ENCODE measurements around the gene GPR52.
"Not testable (repeated sequence)": the region's sequence is repeated elsewhere in the genome, so short reads cannot be mapped to it uniquely, and the experiment has no call there.

Gene GPR52

GRCh38 chr1:174447866-174448530 is at the start of gene GPR52:
GPR52 (plus strand) TSS chr1:174447964; CDS start chr1:174448112, 148 bp downstream.
- DNase-seq (ENCODE audit: low spot score), result no peak

- DNase-seq (ENCODE audit: low spot score), result no peak
Observed at GRCh38 chr1:174398246-174398645, 49.5 kb upstream of the GPR52 start.

GRCh38 chr1:174399211-174399610 is 48.6 kb upstream of the GPR52 start:
- no peak for DNase-seq (ENCODE audit: low spot score)

- no peak for DNase-seq (ENCODE audit: low spot score)
Observed at GRCh38 chr1:174401075-174401474, 46.7 kb upstream of the GPR52 start.

GRCh38 chr1:174405219-174405618 is 42.5 kb upstream of the GPR52 start:
- DNase-seq (ENCODE audit: low spot score), result no peak

GRCh38 chr1:174406421-174406820 is 41.3 kb upstream of the GPR52 start:
- no peak for DNase-seq (ENCODE audit: low spot score)

GRCh38 chr1:174407665-174408064 is 40.1 kb upstream of the GPR52 start:
- DNase-seq (ENCODE audit: low spot score), result no peak

GRCh38 chr1:174408146-174408545 is 39.6 kb upstream of the GPR52 start:
- no peak for DNase-seq (ENCODE audit: low spot score)

GRCh38 chr1:174409801-174410200 is 38.0 kb upstream of the GPR52 start:
- not testable (repeated sequence) for DNase-seq (ENCODE audit: low spot score)

GRCh38 chr1:174413632-174414031 is 34.1 kb upstream of the GPR52 start:
- DNase-seq (ENCODE audit: low spot score), result peak; percentile 4

- DNase-seq (ENCODE audit: low spot score), result no peak
Observed at GRCh38 chr1:174414203-174414602, 33.6 kb upstream of the GPR52 start.

GRCh38 chr1:174415506-174415905 is 32.3 kb upstream of the GPR52 start:
- no peak for DNase-seq (ENCODE audit: low spot score)

GRCh38 chr1:174417921-174418320 is 29.8 kb upstream of the GPR52 start:
- DNase-seq (ENCODE audit: low spot score), result no peak

GRCh38 chr1:174425121-174425520 is 22.6 kb upstream of the GPR52 start:
- DNase-seq (ENCODE audit: low spot score), result no peak

- DNase-seq (ENCODE audit: low spot score), result no peak
Observed at GRCh38 chr1:174426153-174426552, 21.6 kb upstream of the GPR52 start.

- no peak for DNase-seq (ENCODE audit: low spot score)
Observed at GRCh38 chr1:174428033-174428432, 19.7 kb upstream of the GPR52 start.

- DNase-seq (ENCODE audit: low spot score), result no peak
Observed at GRCh38 chr1:174428739-174429138, 19.0 kb upstream of the GPR52 start.

- no peak for DNase-seq (ENCODE audit: low spot score)
Observed at GRCh38 chr1:174433451-174433850, 14.3 kb upstream of the GPR52 start.

- DNase-seq (ENCODE audit: low spot score), result no peak
Observed at GRCh38 chr1:174445351-174445750, 2.4 kb upstream of the GPR52 start.

GRCh38 chr1:174445817-174446216 is 1.9 kb upstream of the GPR52 start:
- no peak for DNase-seq (ENCODE audit: low spot score)

- no peak for DNase-seq (ENCODE audit: low spot score)
Observed at GRCh38 chr1:174448531-174448883, 743 bp downstream of the GPR52 start.

- DNase-seq (ENCODE audit: low spot score), result peak; percentile 60
Observed at GRCh38 chr1:174448974-174449373, 1.2 kb downstream of the GPR52 start.

GRCh38 chr1:174451408-174451807 is 3.6 kb downstream of the GPR52 start:
- no peak for DNase-seq (ENCODE audit: low spot score)

- DNase-seq (ENCODE audit: low spot score), result no peak
Observed at GRCh38 chr1:174465855-174466254, 18.1 kb downstream of the GPR52 start.

GRCh38 chr1:174466607-174467006 is 18.8 kb downstream of the GPR52 start:
- no peak for DNase-seq (ENCODE audit: low spot score)
